ENCODE measurements around the gene AVPI1.
"Not testable (repeated sequence)": the region's sequence is repeated elsewhere in the genome, so short reads cannot be mapped to it uniquely, and the experiment has no call there.

The AVPI1 gene

DNA sequence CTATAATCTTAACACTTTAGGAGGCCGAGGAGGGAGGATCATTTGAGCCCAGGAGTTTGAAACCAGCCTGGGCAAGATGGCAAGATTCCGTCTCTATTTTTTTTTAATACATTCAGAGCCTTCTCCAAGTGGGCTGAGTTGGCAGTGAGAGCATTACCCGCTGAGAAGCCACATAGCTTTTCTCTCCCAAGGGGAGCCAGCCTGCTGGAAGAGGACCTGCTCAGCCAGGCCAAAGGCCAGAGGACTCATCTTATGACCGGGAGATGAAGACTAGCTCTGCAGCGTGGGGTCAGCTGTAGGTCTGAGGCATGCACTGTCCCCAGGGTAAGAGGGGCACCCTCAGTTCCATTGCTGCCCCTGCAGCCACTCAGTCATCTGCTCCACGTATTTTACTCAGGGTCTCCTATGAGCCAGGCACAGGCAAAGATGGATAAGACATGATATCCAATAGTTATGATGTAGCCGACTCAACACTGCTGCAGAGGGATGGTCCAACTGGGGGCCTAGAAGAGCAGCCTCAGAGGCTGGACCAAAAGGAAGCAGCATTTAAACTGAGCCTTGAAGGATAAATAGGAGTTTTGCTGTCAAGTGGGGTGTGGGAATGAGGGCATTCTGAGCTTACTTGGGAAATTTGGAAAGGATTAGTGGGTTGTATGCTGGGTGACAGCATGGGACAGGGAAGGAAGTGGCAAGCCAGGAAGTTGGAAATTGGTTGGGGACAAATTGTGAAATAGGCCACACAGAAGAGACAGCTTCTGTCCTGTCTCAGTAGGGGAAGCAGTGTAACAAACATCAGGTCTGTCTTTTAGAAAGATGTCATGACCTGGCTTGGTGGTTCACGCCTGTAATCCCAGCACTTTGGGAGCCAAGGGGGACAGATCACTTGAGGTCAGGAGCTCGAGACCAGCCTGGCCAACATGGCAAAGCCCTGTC is 24.9 kb upstream of the AVPI1 start:
- DNase-seq = no peak

DNA sequence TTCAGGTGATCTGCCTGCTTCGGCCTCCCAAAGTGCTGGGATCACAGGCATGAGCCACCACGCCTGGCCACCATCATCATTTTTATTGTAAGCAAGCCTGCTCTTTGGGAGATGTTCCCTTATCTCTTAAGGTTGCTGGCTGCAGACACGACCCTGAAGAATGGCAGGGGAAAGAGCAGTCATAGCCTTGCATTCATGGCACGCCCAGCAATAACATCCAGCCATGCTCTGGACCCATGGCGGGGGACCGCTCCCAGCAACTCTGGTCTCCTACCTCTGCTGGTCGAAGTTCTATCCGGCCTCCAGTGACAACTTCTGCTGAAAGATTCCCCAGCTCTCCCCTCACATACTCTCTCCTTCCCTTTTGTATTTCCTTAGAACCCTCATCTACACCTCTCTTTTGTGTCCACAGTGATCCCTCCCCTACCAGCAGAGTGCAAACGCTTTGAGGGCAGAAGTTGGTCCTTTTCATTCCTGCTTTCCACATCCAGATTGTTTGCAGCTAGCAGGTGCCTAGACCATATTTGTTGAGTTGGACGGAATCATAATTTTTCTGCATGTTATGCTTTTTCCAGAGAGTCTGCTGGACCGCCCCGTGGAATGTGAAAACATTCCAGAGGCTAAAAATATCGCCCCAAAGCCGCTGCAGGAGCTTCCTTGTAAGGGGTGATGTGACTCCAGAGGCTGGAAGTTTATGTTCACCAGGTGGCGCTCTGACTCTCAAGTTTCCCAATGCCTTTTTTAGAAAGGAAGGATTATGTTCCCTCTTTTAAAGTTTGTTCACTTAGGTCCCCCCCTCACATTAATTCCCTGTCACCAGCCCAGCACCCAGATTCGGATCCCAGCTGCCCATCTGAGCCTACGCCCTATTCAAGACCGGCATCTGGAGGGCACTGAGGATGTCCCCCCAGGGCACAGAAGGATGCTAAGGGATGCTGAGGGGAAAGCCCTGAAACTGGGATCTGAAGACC is 22.2 kb upstream of the AVPI1 start:
- peak; percentile 63 for DNase-seq

- DNase-seq = no peak
Observed at GRCh38 chr10:97708167-97708566, 21.1 kb upstream of the AVPI1 start.

DNA sequence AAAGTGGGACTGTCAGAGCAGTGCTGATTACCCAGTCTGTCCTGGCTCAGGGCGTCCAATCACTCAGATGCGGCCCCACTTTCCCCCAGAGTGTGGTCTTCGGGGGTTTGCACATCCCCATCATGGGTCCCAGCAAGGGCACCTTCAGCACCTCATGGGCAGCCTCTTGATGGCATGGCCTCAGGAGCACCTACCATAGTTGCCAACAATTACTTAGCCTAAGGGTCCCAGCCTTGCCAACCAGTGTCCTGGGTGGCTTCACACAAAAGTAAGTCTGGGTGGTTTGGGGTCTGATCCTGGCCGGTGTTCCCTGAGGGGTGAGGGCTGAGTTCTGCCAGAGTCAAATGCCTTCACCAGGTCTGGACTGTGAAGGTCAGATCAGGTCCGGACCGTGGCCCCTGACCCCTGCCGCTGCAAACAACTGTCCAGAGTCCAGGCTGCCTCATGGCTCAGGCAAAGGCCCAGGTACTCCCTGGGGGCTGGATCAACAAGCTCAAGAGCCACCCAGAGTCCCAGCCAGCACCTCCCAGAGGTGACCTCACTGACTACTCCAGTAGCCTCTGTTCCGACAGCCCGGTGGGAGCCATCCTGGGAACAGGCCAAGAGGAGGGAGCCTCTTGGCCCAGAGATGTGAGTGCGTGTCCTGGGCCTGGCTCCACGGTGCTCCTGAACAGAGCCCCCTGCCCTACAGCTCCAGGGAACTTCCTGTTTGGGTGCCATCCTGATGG is 20.3 kb upstream of the AVPI1 start:
- no peak for DNase-seq

GRCh38 chr10:97705006-97705670 is 18.1 kb upstream of the AVPI1 start:
- DNase-seq = no peak

DNA sequence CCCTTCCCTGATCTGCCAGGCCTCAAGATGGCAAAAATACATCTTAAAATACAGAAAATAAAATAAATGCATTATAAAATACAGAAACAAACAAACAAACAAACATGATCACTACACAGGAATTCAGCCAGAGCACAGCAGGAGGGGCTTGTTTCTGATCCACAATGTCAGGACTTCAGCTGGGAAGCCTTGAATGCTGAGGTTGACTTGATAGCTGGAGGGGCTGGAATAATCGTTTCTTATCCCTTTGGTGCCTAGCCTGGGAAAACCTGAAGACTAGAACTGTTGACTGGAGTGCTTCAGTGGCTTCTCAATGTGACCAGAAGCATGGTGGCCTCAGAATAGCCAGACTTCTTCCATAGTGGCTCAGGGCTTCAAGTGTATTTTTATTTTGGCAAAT is 17.3 kb upstream of the AVPI1 start:
- DNase-seq = no peak

DNA sequence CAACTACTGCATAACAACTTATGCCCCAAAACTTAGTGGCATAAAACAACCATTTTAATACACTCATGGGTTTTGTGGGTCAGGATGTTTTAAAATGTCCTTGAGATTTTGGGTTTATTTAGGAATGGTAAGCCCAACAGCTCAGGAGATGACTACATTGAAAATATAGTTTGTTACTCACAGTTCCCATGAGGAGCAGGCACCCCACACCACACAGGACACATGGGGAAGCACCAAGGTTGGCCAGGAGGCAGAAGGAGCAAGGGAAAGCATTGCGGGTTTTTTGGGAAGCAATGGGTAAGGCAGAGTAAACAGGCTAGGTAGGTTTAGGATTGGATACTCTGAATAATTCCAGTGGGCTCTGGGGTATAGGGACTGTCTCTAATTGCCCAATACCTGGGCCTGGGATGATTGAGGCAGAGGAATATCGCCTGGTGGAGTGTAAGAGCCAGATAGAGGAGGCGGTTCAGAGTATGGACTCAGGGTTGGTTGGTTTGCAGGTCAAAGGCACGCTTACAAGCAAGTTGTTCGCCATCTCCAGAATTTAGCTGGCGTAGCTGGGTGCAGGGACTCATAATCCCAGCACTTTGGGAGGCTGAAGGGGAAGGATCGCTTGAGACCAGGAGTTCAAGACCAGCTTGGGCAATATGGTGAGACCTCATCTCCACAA is 16.5 kb upstream of the AVPI1 start:
- no peak for DNase-seq

- DNase-seq = peak; percentile 81
Observed at GRCh38 chr10:97701438-97702069, 14.5 kb upstream of the AVPI1 start.

DNA sequence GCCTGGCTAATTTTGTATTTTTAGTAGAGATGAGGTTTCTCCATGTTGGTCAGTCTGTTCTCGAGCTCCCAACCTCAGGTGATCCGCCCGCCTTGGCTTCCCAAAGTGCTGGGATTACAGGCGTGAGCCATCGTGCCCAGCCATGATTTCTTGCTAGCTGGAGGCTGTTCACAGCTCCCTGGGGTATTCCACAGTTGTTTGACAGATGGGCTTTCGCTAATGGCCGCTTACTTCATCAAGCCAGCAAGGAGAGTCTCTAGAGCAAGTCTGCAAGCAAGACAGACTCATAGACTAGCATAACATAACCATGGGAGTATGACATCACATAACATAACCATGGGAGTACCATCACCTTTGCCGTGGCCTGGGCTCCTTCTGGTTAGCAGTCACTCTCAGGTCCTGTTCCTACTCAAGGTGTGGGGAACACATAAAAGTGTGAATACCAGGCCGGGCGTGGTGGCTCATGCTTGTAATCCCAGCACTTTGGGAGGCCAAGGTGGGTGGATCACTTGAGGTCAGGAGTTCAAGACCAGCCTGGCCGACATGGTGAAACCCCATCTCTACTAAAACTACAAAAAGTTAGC is 11.1 kb upstream of the AVPI1 start:
- peak; percentile 78 for DNase-seq

GRCh38 chr10:97690133-97690532 is 3.1 kb upstream of the AVPI1 start:
- DNase-seq = no peak

DNA sequence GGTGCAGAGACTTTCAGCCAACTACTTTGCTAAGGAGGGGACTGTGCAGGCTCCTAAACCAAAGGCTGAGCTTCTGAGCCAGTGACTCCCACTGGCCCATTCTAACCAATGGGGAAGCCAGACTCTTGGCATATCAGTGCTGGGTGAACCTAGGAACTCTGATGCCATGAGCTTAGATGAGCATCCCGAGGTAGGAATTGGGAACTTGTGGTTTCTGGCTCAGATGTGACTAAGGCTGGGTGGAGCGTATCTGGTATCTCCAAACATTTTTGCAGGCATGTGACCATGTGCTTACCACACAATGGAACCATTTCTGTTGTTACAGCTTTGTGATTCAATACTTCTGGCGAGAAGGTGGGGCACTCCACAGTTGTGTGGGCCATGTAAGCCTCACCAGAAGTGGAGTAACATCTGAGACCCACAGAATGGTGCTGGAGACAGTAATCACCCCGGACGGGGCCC is 2.5 kb upstream of the AVPI1 start:
- no peak for DNase-seq

DNA sequence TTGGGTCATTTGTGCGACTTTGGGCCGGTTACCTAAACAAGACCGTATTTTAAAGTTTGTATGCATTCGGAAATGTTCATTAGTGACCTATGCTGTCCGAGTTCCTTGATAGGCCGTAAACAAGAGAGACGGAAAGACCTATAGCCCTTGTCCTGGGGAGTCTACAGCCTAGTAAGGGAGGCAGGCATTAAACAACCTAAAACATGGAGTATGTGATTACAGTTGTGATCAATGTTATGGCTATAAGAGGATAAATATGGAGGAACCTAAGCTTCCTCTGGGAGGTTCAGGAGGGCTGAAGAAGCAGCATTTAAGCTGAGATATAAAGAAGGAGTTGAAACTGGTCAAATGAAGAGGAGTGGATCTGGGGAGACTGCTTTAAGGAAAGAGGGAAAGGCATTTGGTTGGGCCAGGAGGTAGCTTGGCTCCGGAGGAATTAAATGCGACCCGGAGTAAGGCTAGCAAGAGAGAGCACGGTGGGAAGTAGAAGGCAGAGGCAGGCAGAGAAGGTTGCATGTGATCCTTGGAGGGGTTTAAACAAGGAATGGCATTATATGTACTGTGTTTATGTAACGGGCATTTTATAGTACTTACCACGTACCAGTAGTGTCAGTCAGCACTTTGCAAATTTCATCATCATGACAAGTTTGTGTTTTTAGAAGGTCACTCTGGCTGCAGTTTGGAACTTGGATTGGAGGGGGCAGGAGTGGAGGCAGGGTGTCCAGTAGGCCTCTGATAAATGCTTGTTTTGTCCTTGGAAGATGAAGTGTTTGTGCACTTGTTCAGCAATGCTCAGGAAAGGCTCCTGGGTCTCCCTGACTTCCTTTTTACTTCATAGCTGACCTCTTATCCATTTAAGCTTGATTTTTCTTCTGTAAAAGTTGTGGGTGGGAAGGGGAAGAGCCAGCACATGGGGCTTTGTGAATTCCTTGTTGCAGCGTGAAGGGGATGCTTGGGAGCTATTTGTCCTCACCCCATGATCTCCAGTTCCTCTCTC is 1.0 kb upstream of the AVPI1 start:
- peak; percentile 44 for DNase-seq

DNA sequence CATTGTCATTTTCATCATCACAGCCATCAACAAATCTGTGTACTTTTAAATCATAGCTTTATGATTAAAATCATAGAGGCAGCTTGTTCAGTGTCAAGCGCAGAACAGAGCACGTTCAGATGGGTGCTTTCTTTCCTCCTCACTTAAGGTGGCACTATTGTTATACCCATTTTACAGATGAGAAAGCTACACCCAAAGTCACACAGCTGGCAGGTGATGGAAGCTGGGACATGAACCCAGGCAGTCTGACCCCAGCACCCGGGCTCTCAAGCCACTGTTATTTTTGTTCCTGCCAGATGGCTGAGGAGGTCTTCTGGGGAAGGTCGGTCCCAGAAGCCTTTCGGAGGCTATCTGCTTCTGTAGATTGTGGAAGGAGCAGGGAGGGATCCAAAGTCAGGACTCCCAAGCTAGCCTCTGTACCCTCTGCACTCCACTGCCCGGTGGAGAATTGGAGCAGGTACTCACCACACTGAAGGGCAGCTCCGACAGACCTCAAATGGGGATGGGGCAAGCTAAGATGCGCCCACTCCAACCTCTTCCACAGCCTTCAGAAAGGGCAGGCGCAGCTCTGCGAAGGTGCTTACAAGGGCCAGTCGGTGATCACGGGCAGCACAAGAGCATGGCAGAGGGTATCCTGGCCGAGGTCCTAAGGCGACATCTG is 610 bp downstream of the AVPI1 start:
- peak; percentile 33 for DNase-seq

GRCh38 chr10:97685395-97685958 is 1.6 kb downstream of the AVPI1 start:
- peak; percentile 40 for DNase-seq

GRCh38 chr10:97684866-97685394 is 2.1 kb downstream of the AVPI1 start:
- DNase-seq = no peak

GRCh38 chr10:97684368-97684713 is 2.7 kb downstream of the AVPI1 start:
- DNase-seq = not testable (repeated sequence)

DNA sequence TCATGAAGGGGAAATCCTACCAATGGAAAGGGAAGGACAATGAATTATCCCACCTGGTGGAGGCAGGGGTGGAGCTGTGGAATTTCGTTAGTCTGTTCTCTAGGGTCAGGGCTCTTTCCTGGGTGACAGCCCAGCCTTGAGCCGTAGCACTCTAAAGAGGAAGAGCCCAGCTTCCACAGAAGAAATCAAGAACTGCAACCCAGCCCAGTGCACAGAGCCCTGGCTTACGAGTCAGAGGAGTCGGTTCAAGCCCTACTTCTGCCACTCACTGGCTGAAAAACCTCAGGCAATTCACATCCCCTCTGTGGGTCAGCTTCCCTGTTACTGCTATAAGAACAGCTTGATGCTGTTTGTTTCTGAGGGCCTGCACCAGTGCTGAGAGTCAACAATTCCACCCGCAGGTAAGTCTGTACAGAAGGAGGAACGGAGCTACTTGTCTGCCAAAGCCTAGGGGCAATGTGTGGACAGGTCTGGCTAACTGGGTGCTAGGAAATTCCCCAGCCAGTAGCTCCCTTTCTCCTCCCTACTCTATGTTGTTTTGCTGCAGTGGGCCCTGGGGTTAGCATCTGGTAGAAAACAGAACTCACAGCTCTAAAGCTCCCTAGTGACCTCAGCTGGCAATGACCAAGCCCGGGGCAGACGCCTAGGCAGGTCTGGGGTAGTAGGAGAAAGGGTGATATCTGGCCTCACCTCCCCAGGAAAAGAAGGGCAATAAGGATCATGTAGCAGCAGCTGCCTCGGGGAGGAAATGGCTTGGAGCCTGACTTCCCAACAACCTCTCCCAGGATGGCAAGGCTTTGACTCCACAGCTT is 3.3 kb downstream of the AVPI1 start:
- DNase-seq = no peak
